Measurements from ENCODE around the gene ADPRS. TPM values are rescaled to one million over a fixed set of nuclear protein-coding genes. Genes with fewer than 3 reads are reported as not detected.

The ADPRS gene
- polyA plus RNA-seq, 1 donor, result 24.5 TPM

DNA sequence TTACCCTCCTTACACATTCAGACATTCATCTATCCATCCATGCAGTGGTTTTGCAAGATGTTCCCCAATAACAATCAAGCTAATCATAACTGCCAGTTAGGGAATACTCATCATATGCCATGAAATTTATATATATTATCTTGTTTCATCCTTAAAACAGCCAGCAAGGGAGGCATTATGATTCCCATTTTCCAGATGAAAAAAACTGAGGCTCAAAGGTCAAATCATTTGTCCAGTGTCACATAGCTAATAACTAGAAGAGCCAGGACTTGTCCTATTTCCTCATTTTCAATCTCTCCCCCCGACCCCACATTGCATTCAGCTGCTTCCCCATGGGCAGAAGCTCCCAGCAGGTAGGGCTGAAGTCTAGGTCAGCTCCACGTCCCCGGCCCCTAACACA is 43.3 kb downstream of the ADPRS start:
- no peak for DNase-seq (ENCODE audit: low read depth)

DNA sequence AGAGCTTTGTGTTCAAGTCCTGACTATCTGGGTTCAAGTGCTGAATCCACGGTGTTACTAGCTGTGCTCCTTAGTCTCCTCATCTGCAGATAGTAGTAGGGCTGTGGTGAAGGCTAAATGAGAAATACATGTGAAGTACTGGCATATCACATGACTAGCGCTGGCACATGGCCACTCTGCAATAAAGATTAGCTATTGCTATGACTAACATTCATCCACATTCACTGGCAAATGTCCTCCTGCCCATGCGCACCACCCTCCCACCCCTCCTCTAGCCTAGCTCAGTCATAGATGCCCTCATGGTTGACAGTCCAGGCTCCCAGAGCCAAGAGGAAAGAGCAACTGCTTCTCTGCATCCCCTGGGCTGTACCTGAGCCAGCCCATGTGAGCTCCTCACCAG is 44.8 kb downstream of the ADPRS start:
- DNase-seq (ENCODE audit: low read depth), result no peak

DNA sequence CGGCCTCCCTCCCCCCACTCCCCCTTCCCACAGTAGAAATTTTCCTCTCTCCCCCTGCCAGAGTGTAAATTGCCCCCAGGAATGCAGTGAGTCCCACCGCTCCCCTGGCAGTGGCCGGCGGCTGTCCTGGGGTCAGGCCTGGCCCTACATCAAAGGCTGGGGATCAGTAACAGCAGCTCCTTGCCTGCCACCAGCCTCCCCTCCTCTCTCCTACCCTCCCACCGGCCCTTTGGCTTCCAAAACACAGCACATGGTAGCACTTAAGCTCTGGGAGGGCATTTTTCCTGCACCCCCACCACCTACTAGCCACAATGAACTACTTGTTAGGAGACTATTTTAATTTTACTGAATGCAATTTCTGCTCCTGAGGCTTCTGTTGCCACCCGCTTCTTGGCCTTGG is 45.3 kb downstream of the ADPRS start:
- DNase-seq (ENCODE audit: low read depth), result no peak

DNA sequence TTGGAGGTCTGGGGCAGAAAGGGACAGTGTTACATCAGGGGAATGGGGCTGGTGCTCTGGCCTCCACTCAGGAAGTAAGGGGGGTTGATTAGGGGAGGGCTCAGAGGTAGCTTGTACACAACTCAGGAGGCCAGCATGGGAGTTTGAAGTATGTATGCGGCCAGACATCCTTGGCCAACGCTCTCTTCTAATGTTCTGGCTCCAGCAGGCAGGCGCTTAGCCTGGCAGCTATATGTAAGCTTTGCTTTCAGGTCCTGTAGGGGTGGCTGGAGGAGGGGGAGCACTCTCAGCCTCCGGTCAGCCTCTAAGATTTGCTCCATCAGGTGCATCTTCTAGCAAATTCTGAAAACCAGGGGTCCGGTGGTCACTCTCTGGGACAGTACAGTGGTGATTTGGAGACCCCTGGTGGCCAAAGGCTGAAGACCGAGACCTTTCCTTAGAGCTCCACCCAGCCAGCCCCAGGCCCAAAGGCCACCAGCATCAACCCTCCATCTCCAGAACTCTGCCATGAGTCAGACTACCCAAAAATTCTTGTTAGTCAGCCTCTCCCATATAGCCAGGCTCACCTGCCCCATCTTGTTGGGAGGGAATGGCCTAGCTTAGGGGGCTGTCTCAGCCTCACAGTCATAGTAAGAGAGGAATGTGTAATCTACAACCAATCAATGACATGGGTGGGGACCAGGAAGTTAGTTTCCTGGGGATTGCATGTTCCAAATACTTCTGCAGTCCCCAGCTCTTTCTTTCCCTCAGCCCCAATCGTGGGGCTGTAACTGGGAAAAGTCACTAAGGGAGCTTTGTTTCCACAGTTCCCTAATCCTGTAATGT is 46.0 kb downstream of the ADPRS start:
- DNase-seq (ENCODE audit: low read depth), result no peak

DNA sequence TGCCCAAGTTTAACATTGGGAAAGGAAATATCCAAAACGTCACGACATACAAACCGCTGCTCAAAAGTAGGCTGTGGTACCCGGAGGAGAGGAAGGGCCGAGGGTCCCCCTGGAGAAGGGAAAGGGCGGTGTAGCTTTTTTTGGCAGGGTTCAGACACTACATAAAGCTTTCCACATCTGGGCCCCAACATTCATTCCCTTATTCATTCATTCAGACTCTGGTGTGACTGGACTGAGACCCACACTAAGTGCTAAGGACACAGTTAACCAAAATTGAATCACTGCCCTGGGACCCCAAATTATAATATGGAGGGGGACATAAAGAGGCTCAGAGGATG is 46.6 kb downstream of the ADPRS start:
- DNase-seq (ENCODE audit: low read depth), result no peak

DNA sequence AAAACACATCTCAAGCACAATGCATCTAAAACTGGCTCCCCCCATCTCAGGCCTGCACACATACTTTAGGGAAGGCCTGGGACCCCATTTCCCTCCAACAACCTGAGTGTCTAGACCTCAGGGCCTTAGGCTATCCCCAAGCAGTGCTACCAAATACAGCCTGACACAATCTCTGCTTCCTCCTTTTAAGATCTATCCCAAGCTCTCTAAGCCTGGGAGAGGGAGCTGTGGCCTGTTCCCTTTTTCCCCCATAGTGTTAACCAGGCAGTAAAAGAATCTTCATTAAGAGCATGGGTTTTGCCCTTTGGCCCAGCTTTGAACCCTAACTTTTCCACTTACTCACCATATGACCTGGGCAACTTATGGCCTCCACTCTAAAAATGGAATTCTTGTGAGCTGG is 47.1 kb downstream of the ADPRS start:
- no peak for DNase-seq (ENCODE audit: low read depth)

DNA sequence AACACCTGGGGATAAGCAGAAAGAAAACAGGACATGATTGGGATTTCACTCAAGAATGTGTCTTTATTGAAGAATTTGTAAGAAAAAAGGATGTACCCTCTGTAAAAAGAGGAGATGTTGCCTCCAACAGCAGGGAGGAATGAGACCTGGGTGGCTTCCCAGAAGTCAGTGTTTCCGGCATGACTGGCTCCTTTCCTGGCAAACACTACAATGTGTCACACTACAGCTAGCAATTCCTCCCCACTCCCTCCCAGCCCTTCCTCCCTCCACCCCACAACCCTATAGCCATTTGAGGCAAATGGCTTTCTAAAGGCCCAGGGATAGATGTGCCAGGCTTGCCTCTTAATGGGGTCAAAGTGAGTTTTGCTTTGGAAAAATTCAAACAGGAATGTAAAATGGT is 47.8 kb downstream of the ADPRS start:
- DNase-seq (ENCODE audit: low read depth), result no peak

DNA sequence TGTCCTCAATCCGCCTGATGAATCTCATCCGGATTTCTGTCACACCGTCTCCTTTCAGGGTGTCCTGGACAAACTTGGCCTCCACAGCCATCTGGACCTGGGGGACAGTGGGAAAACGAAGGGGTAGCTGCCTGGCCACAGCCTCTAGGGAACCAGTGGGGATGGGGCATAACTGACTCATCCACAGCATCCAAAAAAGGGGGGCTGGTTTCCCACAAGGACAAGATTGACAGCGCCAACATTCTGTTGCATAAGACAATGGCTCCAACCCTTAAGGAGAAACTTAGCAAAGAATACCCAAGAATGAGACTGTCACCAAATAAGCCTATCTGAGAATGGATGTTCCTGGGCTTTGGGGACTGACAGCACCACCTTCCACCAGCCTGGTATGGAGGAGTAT is 48.5 kb downstream of the ADPRS start:
- no peak for DNase-seq (ENCODE audit: low read depth)

DNA sequence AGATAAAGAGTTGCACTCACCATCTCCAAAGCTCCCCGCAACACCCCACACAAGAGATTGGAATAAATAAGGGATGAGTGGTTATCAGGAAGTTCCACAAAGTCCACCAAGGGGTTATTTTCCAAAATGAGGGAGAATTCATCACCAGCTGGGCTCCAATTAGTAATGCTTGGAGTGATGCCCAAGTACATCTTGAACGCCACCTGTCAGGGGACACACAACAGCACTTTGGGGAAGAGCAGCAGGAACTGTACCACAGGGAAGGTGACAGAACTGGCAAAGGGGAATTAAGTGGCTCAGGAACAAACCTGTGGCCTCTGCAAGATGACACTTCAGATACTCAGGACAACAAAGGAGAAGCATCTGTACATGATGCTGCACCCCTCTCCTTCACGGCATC is 49.1 kb downstream of the ADPRS start:
- no peak for DNase-seq (ENCODE audit: low read depth)

DNA sequence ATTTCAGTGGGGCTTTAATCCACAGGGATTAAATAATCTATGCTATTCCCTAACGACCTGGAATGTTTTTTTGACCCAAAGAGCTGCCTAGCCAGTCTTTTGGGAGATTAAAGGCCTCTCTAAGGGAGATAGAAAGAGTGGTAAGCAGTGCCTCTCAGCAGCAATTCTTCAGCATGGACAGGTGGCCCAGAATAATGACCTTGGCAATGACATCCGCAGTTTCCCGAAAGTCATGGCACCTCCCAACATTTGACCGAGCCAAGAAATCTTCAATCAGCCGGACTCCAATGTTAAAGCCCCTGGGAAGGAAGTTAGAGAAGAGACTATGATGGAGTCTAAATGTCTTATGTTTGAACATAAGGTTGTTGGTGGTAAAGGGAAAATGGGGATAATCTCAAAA is 50.8 kb downstream of the ADPRS start:
- no peak for DNase-seq (ENCODE audit: low read depth)

DNA sequence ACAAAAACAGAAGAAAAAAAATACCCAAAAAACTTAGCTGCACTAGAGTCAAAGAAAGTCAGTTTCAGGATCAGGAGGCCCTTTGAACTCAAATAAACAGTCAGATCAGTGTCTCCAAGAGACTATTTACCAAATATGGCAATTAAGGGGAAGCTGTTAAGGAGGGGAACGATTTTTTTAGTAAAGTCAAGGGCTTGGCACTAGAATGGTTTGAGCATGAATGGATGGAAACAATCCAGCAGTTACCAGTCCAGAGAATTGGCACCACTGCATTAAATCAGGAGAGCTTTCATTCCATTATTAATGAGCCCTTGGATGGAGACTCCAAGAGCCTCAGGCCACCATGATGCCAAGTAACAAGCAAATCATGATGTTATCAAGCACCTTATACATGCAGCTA is 53.4 kb downstream of the ADPRS start:
- no peak for DNase-seq (ENCODE audit: low read depth)

DNA sequence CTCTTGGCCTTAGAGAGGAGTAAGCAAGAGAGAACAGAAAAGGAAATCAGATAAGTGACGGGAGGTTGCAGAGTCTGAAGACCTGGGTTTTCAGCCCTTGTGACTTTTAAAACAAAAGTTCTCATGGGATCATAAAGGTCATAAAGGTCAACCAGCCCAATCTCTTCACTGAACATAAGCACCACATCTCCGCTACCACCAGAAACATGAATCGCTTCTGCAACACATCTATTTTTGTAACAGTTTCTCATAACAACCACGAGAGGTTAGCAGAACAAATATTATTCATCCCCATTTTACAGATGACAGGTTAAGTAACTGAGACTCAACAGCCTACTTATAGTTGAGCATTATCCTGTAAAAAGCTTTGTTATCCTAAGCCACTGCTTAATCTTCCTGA is 54.7 kb downstream of the ADPRS start:
- DNase-seq (ENCODE audit: low read depth), result no peak

Other genes with a start within 250 kb of the ADPRS start
- gene AGO1, start 205.7 kb upstream of the ADPRS start, polyA plus RNA-seq (ENCODE audit: insufficient read length), result 8.4 TPM
- 8.6 TPM for gene AGO3, start 157.8 kb upstream of the ADPRS start, polyA plus RNA-seq (ENCODE audit: insufficient read length)
- 0.24 TPM for gene TEKT2, start 4.8 kb upstream of the ADPRS start, polyA plus RNA-seq (ENCODE audit: insufficient read length)
- 8.9 TPM for gene COL8A2, start 36.3 kb downstream of the ADPRS start, polyA plus RNA-seq (ENCODE audit: insufficient read length)
- gene TRAPPC3, start 60.6 kb downstream of the ADPRS start, polyA plus RNA-seq (ENCODE audit: insufficient read length), result 31.9 TPM
- gene MAP7D1, start 67.3 kb downstream of the ADPRS start, polyA plus RNA-seq (ENCODE audit: insufficient read length), result 148 TPM
- 91.2 TPM for gene THRAP3, start 135.6 kb downstream of the ADPRS start, polyA plus RNA-seq (ENCODE audit: insufficient read length)
- gene SH3D21, start 217.5 kb downstream of the ADPRS start, polyA plus RNA-seq (ENCODE audit: insufficient read length), result 2.8 TPM
- 29.6 TPM for gene EVA1B, start 234.8 kb downstream of the ADPRS start, polyA plus RNA-seq (ENCODE audit: insufficient read length)